ENCODE measurements around the gene SPINT1.
A peak's percentile ranks its signal among the peaks of the same experiment; 100 is the strongest.

The SPINT1 gene

DNA sequence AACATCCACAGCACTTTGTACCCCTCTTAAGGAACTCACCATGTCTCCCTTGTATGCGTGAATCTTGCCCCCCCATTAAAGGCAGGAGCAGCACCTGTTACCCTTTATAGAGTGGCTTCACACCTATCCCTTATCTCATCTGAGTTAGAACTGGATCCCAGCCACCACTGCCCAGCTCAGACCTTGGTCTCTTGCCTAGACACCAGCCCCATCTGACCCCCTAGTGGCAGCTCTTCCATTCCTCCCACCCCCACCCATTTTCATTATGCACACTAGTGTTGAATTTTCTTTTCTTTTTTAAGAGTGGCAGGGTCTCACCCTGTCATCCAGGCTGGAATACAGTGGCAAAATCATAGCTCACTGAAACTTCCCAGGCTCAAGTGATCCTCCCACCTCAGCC is 40.2 kb upstream of the SPINT1 start:
- Histone ChIP-seq H3K4me3 (replicated peaks; ENCODE audit: low read depth, low read length) (no peak overlapping the region), H3K36me3 (ENCODE audit: control insufficient read depth, insufficient read depth, low read length) (peaks cover 2% of the 10 kb centered on the region), H3K27me3 (replicated peaks; ENCODE audit: control insufficient read depth, insufficient read depth, low read length) (no peaks in the 10 kb centered on the region)
- no peak for DNase-seq (ENCODE audit: extremely low read depth, insufficient read length)
- TF ChIP-seq, protein P1, sequence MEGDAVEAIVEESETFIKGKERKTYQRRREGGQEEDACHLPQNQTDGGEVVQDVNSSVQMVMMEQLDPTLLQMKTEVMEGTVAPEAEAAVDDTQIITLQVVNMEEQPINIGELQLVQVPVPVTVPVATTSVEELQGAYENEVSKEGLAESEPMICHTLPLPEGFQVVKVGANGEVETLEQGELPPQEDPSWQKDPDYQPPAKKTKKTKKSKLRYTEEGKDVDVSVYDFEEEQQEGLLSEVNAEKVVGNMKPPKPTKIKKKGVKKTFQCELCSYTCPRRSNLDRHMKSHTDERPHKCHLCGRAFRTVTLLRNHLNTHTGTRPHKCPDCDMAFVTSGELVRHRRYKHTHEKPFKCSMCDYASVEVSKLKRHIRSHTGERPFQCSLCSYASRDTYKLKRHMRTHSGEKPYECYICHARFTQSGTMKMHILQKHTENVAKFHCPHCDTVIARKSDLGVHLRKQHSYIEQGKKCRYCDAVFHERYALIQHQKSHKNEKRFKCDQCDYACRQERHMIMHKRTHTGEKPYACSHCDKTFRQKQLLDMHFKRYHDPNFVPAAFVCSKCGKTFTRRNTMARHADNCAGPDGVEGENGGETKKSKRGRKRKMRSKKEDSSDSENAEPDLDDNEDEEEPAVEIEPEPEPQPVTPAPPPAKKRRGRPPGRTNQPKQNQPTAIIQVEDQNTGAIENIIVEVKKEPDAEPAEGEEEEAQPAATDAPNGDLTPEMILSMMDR (IDR thresholded peaks at IDR 0.05; ENCODE audit: insufficient read depth, low read length, poor library complexity, severe bottlenecking): no peak

DNA sequence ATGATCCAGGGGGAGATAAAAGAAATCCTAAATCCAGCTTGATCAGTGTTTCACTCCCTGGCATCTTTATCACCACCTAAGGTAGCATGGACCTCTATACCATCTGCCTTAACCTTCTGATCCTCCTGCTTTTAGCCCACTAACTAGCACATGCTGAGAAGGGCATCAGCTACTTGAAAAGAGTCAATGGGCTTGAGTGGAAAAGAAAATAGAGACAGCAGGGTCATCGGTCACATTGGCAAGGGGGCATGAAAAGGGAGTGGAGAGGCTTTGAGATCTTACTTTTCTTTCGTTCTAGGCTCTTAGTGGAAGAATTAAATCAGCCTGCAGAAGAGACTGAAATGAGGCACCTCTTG is 37.2 kb upstream of the SPINT1 start:
- DNase-seq (ENCODE audit: extremely low read depth, insufficient read length): no peak
- Histone ChIP-seq H3K4me3 (replicated peaks; ENCODE audit: low read depth, low read length) (peak overlapping the region; percentile 96), H3K27me3 (replicated peaks; ENCODE audit: control insufficient read depth, insufficient read depth, low read length) (no peaks in the 10 kb centered on the region), H3K36me3 (ENCODE audit: control insufficient read depth, insufficient read depth, low read length) (peaks cover 4% of the 10 kb centered on the region)
- TF ChIP-seq, protein P1 (IDR thresholded peaks at IDR 0.05; ENCODE audit: insufficient read depth, low read length, poor library complexity, severe bottlenecking): no peak

DNA sequence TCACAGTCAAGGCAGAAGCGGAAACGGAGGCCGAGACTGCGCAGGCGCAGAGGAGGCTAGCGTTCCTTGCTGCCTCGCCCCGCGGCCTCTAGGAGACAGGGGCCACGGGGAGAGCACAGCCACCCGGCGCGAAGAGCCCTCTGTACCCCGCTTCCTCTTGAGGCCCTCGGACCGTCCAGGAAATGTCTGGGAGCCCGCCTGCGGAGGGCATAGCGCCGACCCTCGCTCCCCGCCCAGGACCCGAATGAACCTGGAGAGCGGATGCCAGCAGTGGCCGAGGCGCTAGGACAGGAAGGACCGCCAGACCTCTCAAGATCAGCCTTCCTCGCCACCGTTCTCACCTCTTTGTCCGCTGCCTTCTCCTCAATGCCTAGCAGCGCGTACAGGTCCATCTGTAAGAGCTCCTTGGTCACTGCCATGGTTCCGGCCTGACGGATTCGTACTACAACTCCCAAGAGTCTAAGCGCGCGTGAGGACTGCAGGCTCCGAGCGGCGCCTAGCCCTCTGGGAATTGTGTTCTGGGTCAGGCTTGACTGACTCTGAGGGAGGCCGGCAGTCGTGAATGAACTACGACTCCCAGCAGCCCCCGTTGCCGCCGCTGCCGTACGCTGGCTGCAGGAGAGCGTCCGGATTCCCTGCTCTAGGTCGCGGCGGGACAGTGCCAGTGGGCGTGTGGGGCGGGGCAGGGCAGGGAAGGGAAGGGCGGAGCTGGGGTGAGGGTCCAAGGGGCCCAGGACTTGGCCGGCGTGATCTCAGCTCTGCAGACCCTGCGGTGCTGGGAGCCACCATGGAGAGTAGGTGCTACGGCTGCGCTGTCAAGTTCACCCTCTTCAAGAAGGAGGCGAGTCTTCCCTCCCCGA is 36.6 kb upstream of the SPINT1 start, which contains the start of the genes DNAJC17 and ZFYVE19:
TSS of gene DNAJC17 (minus strand) at position 446 of the 860 bp plus-strand sequence. CDS start at position 419, 27 bp downstream.
TSS of gene ZFYVE19 (plus strand) at position 62 of the 860 bp plus-strand sequence. CDS start at position 563, 501 bp downstream.
- peak within 1 kb of the TSS; percentile 96 for H3K4me3 ChIP-seq (replicated peaks; ENCODE audit: low read depth, low read length)
- H3K36me3 ChIP-seq (ENCODE audit: control insufficient read depth, insufficient read depth, low read length): peaks cover 4% of the 10 kb centered on the region
- peak; percentile 92 for DNase-seq (ENCODE audit: extremely low read depth, insufficient read length)
- TF ChIP-seq, protein P1 (IDR thresholded peaks at IDR 0.05; ENCODE audit: insufficient read depth, low read length, poor library complexity, severe bottlenecking): peak; percentile 12
- no peaks in the 10 kb centered on the region for H3K27me3 ChIP-seq (replicated peaks; ENCODE audit: control insufficient read depth, insufficient read depth, low read length)

DNA sequence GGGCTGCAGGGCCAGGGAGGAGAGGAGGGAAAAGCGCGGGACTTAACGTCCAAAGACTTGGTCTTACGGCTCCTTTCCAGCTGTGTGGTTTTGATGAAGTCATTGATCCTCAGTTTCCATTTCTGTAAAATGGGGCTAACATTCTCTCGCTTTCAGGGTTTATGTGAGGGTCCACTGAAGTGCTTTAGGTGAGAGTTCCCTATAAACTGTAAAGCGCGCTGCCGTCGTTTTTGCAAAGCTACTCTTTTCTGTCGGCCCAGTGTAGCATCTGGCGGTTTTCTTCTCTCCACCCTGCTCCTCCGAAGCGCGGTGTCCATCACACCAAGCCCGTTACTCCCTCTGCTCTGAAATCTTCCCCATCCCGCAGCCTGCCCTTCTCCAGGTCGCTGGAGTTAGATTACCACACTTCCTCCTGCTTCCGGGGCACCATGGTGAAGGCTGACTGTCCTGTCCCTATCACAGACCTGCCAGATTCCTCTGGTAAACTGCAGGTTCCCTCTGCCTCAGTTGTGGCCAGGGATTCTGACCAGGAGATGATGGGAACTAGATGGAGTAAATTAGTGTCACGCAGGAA is 35.9 kb upstream of the SPINT1 start:
- H3K27me3 ChIP-seq (replicated peaks; ENCODE audit: control insufficient read depth, insufficient read depth, low read length): no peaks in the 10 kb centered on the region
- TF ChIP-seq, protein P1 (IDR thresholded peaks at IDR 0.05; ENCODE audit: insufficient read depth, low read length, poor library complexity, severe bottlenecking): no peak
- DNase-seq (ENCODE audit: extremely low read depth, insufficient read length): no peak
- H3K36me3 ChIP-seq (ENCODE audit: control insufficient read depth, insufficient read depth, low read length): peaks cover 1% of the 10 kb centered on the region; the same call in 1 of the 2 replicates
- H3K4me3 ChIP-seq (replicated peaks; ENCODE audit: low read depth, low read length): peak overlapping the region; percentile 96

DNA sequence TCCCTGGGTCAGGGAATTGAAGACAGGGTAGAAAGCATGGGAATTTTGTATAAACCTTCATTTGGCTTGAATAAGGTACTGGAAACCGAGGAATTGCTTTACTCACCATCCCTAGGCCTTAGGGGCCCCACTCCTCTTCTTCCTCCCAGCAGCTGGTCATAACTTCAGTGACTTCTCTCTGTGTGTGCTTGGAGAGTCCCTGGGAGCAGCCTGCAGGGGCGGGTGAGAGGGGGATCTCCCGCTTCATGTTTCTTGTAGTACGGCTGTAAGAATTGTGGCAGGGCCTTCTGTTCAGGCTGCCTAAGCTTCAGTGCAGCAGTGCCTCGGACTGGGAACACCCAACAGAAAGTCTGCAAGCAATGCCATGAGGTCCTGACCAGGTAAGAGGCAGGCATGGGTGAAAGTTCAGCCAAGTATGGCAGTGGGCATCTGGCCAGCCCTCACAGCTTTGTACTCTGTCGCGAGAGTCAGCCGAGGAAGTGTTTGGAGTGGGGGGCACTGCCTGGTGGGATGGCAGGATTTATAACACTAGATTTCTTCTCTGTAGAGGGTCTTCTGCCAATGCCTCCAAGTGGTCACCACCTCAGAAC is 34.9 kb upstream of the SPINT1 start:
- DNase-seq (ENCODE audit: extremely low read depth, insufficient read length): no peak
- peak overlapping the region; percentile 34; the same call in 1 of the 2 replicates for H3K4me3 ChIP-seq (replicated peaks; ENCODE audit: low read depth, low read length)
- TF ChIP-seq, protein P1 (IDR thresholded peaks at IDR 0.05; ENCODE audit: insufficient read depth, low read length, poor library complexity, severe bottlenecking): no peak
- H3K27me3 ChIP-seq (replicated peaks; ENCODE audit: control insufficient read depth, insufficient read depth, low read length): no peaks in the 10 kb centered on the region
- peaks cover 6% of the 10 kb centered on the region; the same call in 1 of the 2 replicates for H3K36me3 ChIP-seq (ENCODE audit: control insufficient read depth, insufficient read depth, low read length)
